Iris pigment epithelial cell (primary cell): ENCODE results near the gene VWA7.

Experiments used
- DNase-seq: peaks from one replicate; pipeline ENCODE4 v3.0.0-alpha.2; 2011; ENCODE audit warnings: low read depth

The VWA7 gene

DNA sequence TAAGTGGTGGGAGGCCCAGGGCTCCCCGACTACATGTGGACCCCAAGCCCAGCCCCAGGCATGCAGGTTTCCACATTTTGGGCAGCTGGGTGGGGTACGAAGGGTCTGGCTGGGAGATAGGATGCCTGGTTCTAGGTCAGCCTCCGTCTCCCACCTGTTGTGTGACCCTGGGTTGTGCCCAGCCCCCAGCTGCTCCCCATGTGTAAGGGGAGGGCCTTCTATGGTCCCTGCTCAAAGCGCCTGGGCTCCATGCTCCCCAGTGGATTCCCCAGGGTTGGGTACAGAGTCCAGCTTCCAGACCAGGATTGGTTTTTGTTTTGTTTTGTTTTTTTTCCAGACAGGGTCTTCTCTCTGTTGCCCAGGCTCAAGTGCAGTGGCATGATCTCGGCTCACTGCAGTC, 1.1 kb upstream of the VWA7 start:
- DNase-seq: no peak

DNA sequence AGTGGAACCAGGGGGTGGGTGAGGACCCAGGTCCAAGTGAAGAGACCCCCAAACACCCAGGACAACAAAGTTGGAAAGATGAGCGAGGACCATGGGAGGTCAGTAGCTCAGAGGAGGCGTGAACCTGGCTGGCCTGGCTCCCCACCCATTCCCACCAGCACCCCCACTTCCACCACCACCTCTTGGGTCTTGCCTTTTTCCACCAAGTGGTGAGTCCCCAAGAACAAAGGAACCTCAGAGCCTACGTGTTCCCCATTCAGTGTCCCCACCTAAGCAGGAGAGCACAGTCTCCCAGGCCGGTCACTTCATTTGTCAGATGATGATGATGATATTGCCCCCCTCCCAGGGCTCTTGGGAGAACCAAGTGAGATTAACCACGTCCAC, 531 bp upstream of the VWA7 start:
- no peak for DNase-seq

DNA sequence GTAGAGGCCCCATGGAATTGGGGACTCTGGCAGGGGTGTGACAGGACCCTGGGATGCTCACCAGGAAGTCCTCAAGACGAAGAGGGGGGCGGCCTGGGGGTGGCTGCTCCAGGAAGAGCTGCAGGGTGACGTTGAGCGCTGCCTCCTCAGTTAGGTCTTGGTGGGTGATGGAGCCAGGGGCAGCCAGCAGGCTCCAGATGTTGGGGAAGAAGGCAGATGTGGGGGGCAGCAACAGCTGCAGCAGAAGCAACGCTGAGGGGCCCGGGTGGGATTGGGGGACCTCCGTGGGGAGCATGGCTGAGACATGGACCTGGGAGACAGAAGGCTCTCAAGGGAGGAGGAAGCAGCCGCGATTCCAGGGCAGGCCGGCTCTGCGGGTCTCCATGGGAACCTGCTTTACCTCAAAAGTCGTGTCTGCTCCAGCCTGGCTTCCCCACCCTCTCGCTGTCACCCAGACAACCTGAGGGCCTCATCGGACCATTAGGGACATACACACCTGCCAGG, 591 bp downstream of the VWA7 start:
- DNase-seq: no peak

DNA sequence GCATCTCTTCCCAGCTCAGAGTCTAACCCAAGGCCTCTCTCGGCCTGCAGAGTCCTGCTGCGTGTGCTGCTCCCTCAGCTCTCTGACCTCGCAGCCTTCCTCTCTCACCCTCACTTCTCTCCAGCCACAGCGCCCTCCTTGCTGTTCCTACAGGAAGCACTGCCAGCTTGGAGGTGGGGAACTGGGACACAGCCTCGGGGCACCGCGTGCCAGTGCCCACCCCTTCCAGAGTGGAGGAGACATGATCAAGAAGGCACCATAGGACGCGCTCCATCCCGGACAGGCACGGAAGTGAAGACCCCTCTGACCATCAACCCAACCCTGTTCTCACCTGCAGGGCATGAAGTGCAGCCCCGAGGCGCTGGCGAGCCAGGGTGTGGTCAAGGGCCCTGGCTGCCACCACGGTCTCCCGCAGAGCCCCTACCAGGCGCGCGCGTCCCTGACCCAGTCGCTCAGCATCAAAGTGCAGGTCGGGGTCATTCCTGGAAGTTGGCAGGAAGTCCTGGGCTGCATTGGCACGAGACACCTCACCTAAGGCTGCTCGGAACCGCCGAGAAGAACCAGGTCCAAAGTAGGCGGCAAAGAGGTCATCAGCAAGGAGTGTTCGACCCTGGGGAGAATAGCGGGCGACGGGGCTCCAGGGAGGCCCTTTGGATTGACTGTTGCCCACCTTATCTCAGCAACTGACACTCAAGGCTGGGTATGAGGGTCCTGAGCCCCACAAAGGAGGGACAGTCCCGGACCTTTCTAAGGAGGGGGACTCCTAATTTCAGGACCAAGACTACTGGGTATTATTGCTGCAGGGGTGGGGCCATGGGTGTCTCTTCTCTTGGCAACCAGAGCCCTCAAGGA, 1.3 kb downstream of the VWA7 start:
- no peak for DNase-seq

DNA sequence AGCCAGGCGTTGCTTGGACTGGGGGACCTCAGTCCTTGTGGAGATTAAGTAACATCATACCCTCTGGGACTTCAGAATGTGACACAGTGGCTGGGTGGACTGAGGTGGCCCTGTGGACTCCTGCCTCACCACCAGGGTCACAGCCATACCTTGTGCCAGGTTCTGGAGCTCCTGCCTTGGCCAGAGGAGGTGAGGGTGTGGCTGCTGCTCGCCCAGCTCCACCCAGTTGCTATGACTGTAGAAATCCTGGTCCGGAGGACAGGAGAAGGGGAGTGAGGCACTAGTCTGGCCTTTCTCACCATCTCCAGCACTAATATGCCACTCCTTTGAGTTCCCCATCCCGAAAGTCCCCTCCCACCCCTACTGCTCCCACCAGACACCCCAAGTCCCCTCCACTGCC, 1.9 kb downstream of the VWA7 start:
- DNase-seq: no peak

DNA sequence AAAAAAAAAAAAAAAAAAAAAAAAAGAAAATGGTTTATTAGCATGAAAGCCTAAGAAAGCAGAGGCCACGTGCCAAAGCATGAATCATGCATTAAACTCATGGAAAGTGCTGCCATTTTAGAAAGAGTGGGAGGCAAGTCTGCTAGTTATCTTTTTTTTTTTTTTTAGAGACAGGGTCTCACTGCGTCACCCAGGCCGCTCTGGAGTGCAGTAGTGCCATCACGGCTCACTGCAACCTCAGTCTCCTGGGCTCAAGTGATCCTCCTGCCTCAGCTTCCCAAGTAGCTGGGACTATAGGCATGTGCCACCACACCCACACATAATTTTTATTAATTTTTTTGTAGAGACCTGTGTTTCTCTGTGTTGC, 5.2 kb downstream of the VWA7 start:
- DNase-seq: peak; percentile 29

DNA sequence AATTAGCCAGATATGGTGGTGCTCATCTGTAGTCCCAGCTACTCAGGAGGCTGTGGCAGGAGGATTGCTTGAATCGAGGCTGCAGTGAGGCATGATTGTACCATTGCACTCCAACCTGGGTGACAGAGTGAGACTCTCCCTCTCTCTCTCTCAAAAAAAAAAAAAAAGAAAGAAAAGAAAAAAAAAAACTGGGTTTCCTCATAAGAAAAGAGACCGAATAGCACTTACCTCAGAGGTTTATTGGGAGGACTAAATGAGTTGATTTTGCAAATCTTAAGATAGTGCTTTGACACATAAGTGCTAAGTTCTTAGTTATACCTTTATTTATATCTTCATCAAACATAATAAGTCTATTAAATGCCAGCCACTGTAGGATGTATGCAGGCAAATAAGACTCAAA, 6.3 kb downstream of the VWA7 start:
- no peak for DNase-seq

DNA sequence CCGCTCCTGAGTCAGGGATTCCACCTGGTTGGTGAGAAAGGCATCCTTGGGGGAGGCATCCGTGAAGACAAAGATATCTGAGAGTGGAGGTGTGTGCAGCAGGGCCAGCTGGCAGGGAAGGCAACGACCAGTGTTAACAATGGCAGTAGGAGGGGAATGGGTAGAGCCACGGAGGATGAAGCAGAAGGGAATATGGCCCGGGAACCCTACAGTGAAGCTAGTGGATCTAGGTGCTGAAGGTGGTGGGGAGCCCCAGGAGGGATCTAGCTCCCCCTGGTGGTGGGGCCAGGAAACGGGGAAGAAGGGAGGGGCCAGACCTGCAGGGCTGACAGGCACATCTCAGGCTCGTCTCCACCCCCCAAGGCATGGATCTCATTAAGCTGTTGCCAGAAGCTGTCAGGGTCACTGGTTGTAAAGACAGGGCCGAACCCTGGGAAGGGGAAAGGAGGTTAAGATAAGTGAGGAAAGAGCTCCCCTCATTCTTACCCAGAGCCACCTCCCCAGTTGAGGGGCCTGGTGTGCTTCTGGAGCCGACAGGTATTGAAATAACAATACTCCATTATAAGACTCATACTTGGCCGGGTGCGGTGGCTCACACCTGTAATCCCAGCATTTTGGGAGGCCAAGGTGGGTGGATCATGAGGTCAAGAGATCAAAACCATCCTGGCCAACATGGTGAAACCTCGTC, 7.3 kb downstream of the VWA7 start:
- DNase-seq: peak; percentile 53

DNA sequence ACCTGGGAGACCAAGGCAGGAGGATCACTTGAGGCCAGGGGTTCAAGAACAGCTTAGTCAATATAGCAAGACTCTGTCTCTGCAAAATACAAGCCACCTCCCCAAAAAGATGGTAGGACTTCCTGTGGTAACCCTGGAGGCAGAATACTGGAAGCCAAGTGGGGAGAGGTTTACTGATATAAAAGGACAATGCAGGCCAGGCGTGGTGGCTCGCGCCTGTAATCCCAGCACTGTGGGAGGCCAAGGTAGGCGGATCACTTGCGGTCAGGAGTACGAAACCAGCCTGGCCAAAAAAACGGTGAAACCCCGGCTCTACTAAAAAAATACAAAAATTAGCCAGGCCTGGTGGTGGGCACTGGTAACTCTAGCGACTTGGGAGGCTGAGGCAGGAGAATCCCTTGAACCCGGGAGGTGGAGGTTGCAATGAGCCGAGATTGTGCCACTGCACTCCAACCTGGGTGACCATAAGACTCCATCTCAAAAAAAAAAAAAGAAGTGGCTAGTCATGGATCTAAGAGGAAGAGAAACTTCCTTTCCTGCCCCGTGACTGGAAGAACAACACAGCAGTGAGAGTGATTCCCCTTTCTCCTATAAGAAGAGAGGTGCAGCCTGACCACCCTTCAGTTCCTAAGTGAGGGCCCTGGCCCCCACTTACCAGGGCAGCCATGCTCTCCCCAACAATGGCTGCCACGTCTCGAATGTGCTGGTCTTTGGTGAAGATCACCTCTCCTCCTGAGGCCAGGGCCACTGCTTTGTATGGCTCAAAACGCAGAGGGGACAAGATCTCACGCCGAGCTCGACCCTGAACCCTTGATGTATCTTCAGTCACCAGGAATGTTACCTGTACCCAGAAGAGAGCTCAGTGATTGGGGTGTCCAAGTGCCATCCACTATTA, 8.5 kb downstream of the VWA7 start:
- no peak for DNase-seq

DNA sequence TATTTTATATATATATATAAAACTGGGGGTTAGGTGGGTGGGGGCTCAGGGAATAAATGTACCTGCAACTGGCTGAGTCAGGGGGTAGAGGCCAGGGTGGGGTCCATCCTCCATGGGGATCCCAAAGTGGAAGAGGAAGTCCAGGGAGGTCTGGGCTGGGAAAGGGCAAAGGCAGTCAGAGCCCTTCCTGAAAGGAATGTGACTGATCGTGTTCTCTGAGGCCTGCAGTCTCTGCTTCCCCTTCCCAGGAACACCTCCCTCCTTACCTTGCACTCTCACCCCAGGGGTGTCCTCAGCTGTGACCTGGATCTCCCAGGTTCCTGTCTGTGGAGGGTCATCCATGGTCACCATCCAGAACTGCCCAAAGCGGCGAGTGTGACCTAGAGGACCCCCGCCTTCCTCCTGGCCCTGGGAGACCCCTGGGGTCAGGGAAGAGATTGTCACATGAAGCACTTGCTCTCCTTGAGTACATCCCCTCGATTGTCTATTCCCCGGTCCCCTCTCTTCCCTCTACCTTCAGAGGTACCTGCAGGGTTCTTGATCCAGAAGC, 10.0 kb downstream of the VWA7 start:
- no peak for DNase-seq

DNA sequence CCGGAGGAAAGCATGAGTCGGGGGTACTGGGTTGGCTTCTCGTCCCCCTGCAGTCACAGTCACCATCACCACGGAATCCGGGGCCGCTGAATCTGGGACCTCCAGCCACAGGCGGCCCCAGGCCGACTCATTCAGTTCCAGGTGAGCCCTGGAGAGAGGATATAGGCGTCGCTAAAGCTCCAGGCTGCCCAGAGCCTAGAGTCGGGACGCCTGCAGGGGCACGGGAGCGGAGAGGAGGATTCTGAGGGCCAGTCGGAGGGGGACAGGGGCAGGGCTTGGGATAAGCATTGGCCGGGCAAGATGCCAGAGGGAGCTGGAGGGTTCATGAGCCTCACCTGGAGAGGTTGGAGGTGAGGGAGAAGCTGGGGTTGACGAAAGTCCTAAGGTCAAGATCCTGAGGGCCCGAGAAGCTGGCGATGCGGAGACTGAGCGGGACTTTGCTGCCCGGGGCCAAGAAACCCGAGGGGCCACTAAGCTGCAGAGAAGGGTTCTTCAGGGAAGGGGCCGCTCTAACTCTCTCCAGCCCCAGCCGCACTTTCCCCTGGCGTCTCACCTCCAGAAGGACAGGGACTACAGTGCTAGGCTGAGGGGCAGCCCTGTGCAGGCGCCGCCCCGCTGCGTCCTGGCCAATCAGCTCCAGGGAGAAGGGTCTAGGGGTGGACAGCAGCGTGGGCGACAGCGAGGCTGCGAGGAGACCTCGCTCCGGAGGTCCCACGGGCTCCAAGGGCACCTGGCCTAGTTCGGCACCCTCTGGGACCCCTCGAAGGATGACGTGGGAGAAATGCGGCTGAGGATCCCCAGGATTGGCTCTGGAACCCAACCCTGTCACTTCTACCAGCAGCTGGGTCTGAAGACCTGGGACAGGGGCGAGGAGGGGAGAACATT, 11.0 kb downstream of the VWA7 start:
- DNase-seq: no peak

DNA sequence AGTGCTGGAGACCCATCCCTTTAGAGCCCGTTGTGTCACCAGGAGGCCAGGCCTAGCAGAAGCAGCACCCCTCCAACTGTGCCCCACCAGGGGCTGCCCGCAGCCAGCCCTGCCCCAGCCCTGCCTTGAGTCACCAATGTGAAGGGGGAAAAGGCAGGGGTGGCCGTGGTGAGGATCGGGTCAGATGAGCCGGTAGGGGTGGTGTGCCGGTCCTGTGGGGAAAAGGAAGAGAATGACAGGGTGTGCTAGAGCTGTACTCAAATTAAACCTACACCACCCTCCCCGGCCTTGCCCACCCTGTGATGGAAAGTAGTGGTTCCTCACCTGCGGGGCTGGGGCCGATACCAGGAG, 11.6 kb downstream of the VWA7 start:
- no peak for DNase-seq

DNA sequence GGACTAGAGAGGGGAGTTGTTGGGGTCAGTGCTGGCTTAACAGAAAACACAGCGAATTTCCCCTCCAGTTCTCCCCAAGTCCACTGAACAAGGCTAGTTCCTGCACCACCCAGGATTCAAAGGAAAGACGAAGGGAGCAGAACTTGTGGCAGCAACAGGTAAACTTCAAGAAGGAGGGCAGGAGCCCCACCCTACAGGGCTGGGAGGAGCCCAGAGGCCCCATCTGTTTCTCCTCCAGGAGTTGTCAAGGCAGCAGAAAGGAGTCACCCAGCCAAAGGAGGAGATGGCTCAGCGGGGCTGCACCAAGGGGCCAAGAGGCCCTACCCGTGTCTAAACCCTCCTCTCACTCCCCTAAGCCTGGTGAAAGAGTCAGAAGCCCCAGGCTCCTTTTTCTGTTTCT, 12.9 kb downstream of the VWA7 start:
- DNase-seq: no peak

DNA sequence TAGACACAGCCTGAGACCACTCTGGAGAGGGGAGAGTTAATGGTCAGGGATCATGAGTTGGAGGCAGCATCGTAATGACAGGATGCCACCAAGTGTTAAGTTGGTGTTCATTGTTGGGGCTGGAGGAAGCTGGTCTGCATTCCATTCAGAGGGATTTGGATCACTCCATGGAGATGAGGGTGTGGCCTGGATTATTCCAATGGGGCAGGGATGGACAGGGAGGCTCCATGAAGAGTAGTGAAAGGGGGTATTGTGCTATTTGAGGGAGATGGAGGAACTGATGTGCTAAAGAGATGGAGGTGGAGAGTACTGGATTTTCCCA, 13.5 kb downstream of the VWA7 start:
- DNase-seq: peak; percentile 15

DNA sequence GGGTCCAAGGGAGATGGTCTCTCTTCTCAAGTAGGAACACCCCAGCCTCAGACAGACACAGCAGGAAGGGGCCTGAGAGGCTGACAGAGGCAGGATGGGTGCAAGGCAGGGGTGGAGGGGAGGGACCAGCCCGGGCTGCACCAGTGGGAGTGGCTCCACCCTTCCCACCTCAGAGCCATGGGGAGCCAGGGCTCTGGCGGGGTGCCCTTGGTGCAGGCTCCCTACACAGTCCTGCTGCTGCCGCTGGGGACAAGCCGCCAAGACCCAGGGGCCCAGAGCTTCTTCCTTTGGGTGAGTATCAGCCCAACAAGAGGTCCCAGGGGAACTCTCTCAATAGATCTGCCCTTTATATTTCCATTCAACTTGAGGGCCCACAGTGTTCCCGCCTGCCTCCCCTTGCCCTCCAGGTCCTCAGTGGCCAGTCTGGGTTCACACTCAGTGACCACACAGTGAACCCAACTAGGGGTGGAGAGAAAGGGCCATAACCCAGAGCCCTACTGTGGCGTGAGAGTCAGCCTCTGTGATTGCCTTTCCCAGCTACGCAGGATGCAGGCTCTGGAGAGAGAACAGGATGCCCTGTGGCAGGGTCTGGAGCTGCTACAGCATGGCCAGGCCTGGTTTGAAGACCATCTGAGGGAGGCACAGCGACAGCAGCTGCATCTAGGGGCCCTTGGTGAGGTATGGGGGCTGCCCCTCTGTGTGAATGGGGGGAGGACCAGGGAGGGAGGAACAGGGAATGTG, 14.1 kb downstream of the VWA7 start:
- DNase-seq: no peak

DNA sequence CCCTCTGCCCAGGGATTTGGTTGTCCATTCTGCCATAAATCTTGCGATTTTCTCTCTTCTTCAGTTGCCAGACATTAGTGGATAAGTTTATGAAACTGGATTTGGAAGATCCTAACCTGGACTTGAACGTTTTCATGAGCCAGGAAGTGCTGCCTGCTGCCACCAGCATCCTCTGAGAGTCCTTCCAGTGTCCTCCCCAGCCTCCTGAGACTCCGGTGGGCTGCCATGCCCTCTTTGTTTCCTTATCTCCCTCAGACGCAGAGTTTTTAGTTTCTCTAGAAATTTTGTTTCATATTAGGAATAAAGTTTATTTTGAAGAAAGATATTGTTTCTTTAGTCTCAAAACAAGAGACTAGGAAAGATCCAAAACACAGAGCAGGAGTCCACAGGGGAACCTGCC, 14.8 kb downstream of the VWA7 start, which contains the start of gene SAPCD1:
Gene SAPCD1 (plus strand): TSS at position 301 of the 400 bp plus-strand sequence. CDS start 399 bp downstream, outside the sequence.
- DNase-seq: no peak

DNA sequence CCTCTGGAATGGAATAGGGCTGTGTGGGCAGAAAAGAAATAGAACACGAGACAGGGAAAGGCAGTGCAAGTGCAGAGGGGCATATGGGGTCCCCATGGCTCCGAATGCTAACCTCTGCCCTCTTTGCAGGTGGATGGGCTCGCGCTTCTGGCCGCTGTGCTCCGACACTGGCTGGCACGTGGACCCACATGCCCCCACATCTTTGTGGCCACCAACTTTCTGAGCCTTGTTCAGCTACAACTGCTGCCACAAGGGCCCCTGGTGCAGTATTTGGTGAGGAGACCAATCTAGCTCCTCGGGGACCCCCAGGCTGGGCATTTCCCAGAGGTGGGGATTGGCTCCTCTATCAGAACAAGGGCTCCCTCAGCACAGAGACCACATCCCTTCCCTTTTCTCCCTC, 15.8 kb downstream of the VWA7 start:
- no peak for DNase-seq

DNA sequence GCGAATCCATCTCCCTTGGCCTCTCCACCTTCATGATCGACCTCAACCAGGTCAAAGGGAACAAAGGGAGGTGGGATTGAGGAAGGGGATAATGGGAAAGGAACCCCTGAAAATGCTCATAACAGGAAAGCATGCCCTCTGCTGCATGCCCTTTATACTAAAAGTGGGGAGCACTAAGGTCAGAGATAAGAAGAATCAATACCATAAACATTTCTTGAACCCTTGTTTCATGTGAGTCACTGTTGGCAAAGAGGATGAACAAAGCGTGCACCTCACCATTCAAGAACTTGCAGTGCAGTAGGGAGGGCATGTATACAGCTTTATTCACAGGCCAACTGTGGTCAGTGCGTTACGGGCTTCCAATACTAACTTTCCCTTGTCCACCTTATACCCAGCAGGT, 16.3 kb downstream of the VWA7 start:
- no peak for DNase-seq

DNA sequence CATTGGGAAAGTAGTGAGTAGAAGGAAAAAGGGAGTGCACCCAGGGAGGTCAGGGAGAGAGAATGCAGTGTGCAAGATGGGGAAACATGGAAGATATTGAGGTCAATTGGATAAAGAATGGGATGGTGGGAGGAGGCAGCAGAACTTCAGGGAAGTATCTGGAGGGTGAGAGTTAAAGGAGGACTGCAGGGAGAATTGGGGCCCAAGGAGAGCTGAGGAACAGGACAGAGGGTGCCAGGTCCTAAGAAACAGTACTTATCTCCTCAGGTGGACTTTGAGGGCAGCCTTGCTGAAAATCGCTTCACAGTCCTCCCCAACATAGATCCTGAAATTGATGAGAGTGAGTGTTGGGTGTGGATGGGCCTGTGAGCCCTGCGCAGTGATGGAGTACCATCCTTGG, 18.8 kb downstream of the VWA7 start:
- DNase-seq: no peak

DNA sequence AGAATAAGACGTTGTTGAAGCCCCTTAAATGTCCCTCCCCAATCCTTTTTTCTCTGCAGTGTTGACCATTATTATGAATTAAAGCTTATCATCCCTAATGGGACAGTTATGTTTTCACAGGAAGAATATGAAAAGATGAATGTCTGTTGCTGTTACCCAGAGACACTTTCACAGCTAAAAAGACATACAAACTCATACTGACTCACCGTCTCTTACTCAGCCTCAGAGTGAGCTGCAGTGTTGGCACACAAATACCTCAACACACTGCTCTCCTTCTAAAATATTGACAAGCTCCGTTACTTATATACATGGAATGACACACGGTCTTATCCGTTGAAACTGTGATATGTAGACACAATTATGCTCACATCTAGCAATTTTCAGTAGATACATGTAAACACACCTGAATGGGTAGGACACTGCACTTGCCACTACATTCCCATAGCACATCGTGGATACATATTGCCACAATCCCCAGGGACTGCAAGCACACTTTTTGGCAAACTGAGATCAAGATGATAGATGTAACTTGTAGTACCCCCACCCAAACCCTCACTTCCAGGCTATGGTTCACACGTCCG, 24.3 kb downstream of the VWA7 start:
- peak; percentile 88 for DNase-seq
